Loucy (cell line): ENCODE results near the gene DGCR8.

Source experiments
- EZH2phosphoT487 ChIP-seq: fragments of 200-600 bp; IDR thresholded peaks from 2 replicates; pipeline ENCODE4 v1.6.1; 2018; ENCODE audit warnings: antibody characterized with exemption, mild to moderate bottlenecking, moderate library complexity, borderline replicate concordance
- TF ChIP-seq, protein P1 (sequence below): fragments of 200-600 bp; sonication (generic); conservative IDR thresholded peaks from 2 replicates; pipeline ENCODE4 v1.5.1; 2014; ENCODE audit warnings: mild to moderate bottlenecking, antibody characterized with exemption, low read length

DNA sequence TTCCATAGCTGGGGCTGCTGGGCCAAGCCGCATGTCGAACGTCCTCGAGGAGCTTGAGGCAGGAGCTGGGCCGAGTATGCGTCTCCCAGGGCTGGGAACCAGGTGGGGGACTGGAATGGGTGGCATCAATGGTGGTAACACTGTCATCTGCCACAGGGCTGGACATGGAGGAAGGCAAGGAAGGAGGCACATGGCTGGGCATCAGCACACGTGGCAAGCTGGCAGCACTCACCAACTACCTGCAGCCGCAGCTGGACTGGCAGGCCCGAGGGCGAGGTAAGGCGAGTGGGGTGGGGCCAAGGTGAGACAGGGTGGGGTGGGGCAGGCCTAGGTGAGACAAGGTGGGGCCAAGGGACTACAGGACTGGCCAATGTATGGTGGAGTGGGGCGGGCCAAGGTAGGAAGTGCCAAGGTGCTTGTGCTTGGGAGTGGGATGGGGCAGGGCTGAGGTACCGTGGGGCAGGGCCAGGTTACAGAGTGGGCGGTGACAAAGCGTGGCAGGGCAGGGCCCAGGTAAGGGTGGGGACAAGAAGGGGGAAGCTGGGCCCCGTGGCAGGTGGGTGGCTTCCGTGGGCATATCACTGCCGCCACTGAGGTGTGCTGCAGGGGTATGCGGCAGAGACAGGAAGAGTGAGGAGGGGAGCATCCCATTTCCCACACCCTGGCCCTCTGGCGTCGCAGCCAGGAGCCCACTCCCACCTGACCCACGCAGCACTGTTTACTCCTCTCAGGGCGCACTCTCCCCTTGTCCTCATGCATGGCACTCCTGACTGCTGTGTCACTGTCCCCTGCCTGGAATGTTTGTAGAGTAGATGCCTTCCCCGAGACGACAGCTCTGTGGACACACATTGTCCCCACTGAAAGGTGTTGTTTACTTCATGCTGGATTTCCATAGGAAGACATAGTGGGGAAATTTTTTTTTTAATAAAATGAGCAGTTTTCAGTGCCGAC is 27.5 kb upstream of the DGCR8 start:
- TF ChIP-seq, protein P1, sequence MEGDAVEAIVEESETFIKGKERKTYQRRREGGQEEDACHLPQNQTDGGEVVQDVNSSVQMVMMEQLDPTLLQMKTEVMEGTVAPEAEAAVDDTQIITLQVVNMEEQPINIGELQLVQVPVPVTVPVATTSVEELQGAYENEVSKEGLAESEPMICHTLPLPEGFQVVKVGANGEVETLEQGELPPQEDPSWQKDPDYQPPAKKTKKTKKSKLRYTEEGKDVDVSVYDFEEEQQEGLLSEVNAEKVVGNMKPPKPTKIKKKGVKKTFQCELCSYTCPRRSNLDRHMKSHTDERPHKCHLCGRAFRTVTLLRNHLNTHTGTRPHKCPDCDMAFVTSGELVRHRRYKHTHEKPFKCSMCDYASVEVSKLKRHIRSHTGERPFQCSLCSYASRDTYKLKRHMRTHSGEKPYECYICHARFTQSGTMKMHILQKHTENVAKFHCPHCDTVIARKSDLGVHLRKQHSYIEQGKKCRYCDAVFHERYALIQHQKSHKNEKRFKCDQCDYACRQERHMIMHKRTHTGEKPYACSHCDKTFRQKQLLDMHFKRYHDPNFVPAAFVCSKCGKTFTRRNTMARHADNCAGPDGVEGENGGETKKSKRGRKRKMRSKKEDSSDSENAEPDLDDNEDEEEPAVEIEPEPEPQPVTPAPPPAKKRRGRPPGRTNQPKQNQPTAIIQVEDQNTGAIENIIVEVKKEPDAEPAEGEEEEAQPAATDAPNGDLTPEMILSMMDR, result no peak
- no peak for TF ChIP-seq EZH2phosphoT487
